Measurements from ENCODE around the gene KRT5.
"Not testable (repeated sequence)": the region's sequence is repeated elsewhere in the genome, so short reads cannot be mapped to it uniquely, and the experiment has no call there.

Gene KRT5

GRCh38 chr12:52496054-52496453 is 24.1 kb downstream of the KRT5 start:
- ATAC-seq (no peak), DNase-seq (no peak)
- peaks cover 53% of the 10 kb centered on the region for H3K27me3 Mint-ChIP-seq

GRCh38 chr12:52495389-52495788 is 24.8 kb downstream of the KRT5 start:
- H3K4me1 Mint-ChIP-seq: peaks cover 5% of the 10 kb centered on the region
- H3K27ac Mint-ChIP-seq: peak overlapping the region in 1 of 2 donors; percentile 35

More at GRCh38 chr12:52496054-52496453, 24.1 kb downstream of the KRT5 start:
- no peak overlapping the region for H3K4me3 Mint-ChIP-seq
- H3K4me1 Mint-ChIP-seq: peaks cover 5% of the 10 kb centered on the region
- peak overlapping the region; percentile 4 to 12 for H3K27ac Mint-ChIP-seq
- H3K9me3 Mint-ChIP-seq: no peaks in the 10 kb centered on the region

GRCh38 chr12:52494518-52494917 is 25.7 kb downstream of the KRT5 start:
- H3K4me3 Mint-ChIP-seq: no peak overlapping the region
- peaks cover 5% of the 10 kb centered on the region for H3K4me1 Mint-ChIP-seq
- ATAC-seq: no peak
- no peak for DNase-seq
- no peaks in the 10 kb centered on the region for H3K9me3 Mint-ChIP-seq
- no peak overlapping the region for H3K27ac Mint-ChIP-seq
- peaks cover 63% of the 10 kb centered on the region for H3K27me3 Mint-ChIP-seq

More at GRCh38 chr12:52495389-52495788, 24.8 kb downstream of the KRT5 start:
- H3K9me3 Mint-ChIP-seq: no peaks in the 10 kb centered on the region
- H3K4me3 Mint-ChIP-seq: no peak overlapping the region
- peaks cover 60% of the 10 kb centered on the region for H3K27me3 Mint-ChIP-seq
- no peak for DNase-seq
- no peak for ATAC-seq

GRCh38 chr12:52494100-52494499 is 26.1 kb downstream of the KRT5 start:
- no peak for DNase-seq

DNA sequence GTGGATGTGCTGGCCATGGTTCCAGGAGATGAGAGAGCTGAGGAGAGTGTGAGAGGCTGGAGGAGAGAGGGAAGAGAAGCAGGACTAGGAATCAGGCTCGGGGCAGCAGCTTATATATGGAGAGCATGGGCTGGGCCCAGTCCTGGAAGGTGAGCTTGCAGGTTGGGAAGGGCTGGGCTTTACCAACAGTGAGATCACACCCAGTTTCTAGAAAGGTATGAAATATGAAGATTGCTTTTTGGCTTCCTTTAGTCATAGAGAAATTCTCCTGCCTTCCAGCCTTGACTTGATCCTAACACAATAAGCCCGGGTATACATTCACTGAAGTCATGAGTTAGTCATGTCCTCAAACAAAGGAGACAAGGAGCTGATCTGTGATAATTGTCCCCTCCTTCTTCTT is 27.0 kb downstream of the KRT5 start, which contains the start of gene KRT6A:
KRT6A (minus strand) TSS at position 86 of the 400 bp plus-strand sequence; CDS start at position 17, 69 bp downstream.
- Mint-ChIP-seq H3K4me1 (peaks cover 5% of the 10 kb centered on the region), H3K27ac (no peak within 1 kb of the TSS), H3K27me3 (peaks cover 70% of the 10 kb centered on the region), H3K9me3 (no peaks in the 10 kb centered on the region), H3K4me3 (no peak within 1 kb of the TSS)
- DNase-seq (no peak), ATAC-seq (no peak)

More at GRCh38 chr12:52494100-52494499, 26.1 kb downstream of the KRT5 start:
- ATAC-seq: no peak
- Mint-ChIP-seq H3K9me3 (no peaks in the 10 kb centered on the region), H3K27me3 (peaks cover 65% of the 10 kb centered on the region), H3K27ac (peak overlapping the region in 1 of 2 donors; percentile 5), H3K4me3 (no peak overlapping the region), H3K4me1 (peaks cover 5% of the 10 kb centered on the region)

DNA sequence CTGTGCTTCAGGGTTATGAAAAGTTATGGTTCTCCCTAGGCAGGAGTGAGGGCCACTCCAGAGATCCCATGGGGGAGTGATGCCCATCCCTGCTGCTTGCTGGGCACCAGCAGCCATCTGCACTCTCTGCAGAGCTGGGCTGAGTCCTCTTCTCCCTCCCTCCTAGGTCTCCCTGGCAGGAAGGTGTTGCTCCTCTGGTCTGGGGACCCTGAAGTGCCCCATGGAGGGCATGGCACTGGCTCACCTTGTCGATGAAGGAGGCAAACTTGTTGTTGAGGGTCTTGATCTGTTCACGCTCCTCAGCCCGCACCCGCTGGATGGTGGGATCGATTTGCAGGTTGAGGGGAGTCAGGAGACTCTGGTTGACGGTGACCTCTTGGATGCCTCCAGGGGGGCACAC is 27.8 kb downstream of the KRT5 start:
- H3K9me3 Mint-ChIP-seq, H3K27ac Mint-ChIP-seq, ATAC-seq, H3K4me1 Mint-ChIP-seq, H3K4me3 Mint-ChIP-seq, DNase-seq: not testable (repeated sequence)
- peaks cover 70% of the 10 kb centered on the region for H3K27me3 Mint-ChIP-seq

- H3K9me3 Mint-ChIP-seq, H3K4me1 Mint-ChIP-seq, H3K4me3 Mint-ChIP-seq, H3K27ac Mint-ChIP-seq, DNase-seq, ATAC-seq: not testable (repeated sequence)
- H3K27me3 Mint-ChIP-seq: peaks cover 77% of the 10 kb centered on the region
Observed at GRCh38 chr12:52491495-52491894, 28.7 kb downstream of the KRT5 start.

DNA sequence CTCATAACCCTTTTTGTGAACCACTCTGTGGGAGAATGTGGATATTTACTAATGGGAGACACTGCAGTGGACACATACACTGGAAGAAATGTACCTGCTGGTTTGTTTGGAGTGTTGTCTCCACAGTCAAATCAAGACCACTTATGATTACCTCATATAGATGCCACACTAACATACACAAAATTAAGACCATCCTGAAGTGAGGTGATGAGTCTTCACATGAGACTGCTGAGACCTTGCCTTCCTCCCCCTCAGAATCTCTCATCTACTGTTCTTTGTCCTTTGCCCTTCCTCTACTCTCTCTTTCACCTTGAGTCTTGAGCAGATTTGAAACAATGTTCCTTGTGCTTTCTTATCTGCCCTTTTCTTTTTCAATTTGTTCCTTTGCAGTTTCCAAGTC is 31.5 kb downstream of the KRT5 start:
- ATAC-seq (no peak), DNase-seq (no peak)
- H3K27me3 Mint-ChIP-seq: peaks cover 78% of the 10 kb centered on the region
- no peaks in the 10 kb centered on the region for H3K4me1 Mint-ChIP-seq
- no peak overlapping the region for H3K27ac Mint-ChIP-seq
- peaks cover 12% of the 10 kb centered on the region in 2 donors for H3K9me3 Mint-ChIP-seq
- no peak overlapping the region for H3K4me3 Mint-ChIP-seq

- H3K4me3 Mint-ChIP-seq, DNase-seq, H3K4me1 Mint-ChIP-seq, ATAC-seq, H3K27ac Mint-ChIP-seq: not testable (repeated sequence)
- peaks cover 81% of the 10 kb centered on the region for H3K27me3 Mint-ChIP-seq
- peaks cover 12% of the 10 kb centered on the region in 2 donors for H3K9me3 Mint-ChIP-seq
Observed at GRCh38 chr12:52487744-52488443, 32.3 kb downstream of the KRT5 start.

GRCh38 chr12:52487211-52487610 is 33.0 kb downstream of the KRT5 start:
- DNase-seq: no peak
- Mint-ChIP-seq H3K27me3 (peaks cover 75% of the 10 kb centered on the region), H3K4me3 (no peak overlapping the region), H3K4me1 (no peaks in the 10 kb centered on the region), H3K9me3 (peaks cover 12% of the 10 kb centered on the region in 2 donors), H3K27ac (peak overlapping the region in 1 of 2 donors; percentile 43)
- ATAC-seq: no peak

DNA sequence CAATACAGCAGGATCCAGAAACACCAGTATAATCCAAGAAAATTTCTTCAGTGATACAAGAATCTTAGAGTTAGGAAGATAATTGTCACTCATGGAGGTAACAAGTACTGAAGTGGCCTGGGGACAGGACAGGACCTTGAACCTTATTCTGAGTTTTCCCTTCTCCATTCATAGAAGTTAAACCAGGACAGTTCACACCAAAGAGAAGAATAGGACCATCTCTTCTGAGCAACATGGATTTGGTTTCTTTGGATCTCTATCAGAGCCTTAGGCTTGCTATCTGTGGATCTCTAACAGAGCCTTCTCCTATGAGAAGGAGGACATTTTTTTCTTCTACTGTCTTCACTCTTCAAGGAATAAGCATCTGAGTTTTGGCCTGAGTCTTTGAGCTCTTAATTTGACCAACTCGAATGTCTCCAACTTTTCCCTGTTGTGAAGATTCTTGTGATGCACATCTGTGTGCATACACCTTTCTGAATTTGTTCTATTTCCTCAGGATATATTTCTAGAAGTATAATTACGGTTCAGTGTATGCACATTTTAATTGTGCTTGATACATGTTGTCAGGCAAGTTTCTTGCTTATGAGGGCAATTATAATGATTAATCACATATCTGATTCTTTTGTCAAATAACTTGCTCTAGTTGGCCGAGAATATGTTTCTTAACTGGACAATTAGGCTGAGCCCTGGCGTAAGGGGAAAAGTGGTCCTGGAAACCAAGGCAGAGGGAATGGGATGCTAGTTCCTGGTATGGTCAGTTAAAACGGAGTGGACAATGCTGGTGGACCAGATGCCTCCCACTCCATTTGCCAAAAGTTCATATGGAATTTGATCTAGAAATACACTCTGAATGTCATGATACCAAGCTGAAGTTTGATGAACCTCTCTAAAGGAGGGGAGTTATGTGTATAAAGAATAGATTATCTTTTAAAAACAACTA is 33.8 kb downstream of the KRT5 start:
- Mint-ChIP-seq H3K27me3 (peaks cover 67% of the 10 kb centered on the region), H3K4me1 (no peaks in the 10 kb centered on the region), H3K4me3 (no peak overlapping the region), H3K27ac (no peak overlapping the region), H3K9me3 (peaks cover 12% of the 10 kb centered on the region in 2 donors)
- DNase-seq (no peak), ATAC-seq (no peak)

- no peaks in the 10 kb centered on the region for H3K4me1 Mint-ChIP-seq
- no peak overlapping the region for H3K4me3 Mint-ChIP-seq
- H3K27ac Mint-ChIP-seq: no peak overlapping the region
- peaks cover 8 to 22% of the 10 kb centered on the region in 2 donors for H3K9me3 Mint-ChIP-seq
- DNase-seq (no peak), ATAC-seq (no peak)
- peaks cover 32% of the 10 kb centered on the region for H3K27me3 Mint-ChIP-seq
Observed at GRCh38 chr12:52480073-52480472, 40.1 kb downstream of the KRT5 start.

DNA sequence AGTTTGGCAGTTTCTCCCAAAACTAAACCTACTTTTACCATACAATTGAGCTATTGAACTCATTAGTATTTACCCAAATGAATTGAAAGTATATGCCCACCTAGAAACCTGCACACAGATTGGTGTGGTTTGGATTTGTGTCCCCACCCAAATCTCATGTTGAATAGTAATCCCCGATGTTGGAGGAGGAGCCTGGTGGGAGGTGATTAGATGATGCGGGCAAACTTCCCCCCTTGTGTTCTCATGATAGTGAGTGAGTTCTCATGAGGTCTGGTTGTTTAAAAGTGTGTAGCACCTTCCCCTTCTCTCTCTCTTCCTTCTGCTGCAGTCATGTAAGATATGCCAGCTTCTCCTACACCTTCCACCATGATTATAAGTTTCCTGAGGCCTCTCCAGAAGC is 42.5 kb downstream of the KRT5 start:
- Mint-ChIP-seq H3K27me3 (peaks cover 11% of the 10 kb centered on the region), H3K4me1 (no peaks in the 10 kb centered on the region), H3K9me3 (peaks cover 0 to 14% of the 10 kb centered on the region in 2 donors), H3K4me3 (no peak overlapping the region), H3K27ac (no peak overlapping the region)
- ATAC-seq (no peak), DNase-seq (no peak)

GRCh38 chr12:52474212-52474611 is 46.0 kb downstream of the KRT5 start:
- ATAC-seq (no peak), DNase-seq (no peak)
- Mint-ChIP-seq H3K27me3 (peaks cover 1% of the 10 kb centered on the region), H3K27ac (no peak overlapping the region), H3K9me3 (peaks cover 0 to 7% of the 10 kb centered on the region in 2 donors), H3K4me3 (no peak overlapping the region), H3K4me1 (no peaks in the 10 kb centered on the region)

GRCh38 chr12:52473768-52474167 is 46.4 kb downstream of the KRT5 start, which contains the start of gene KRT6C:
Gene KRT6C, minus strand, starts transcription at chr12:52473805. Its CDS starts 68 bp downstream, at chr12:52473737.
- ATAC-seq: no peak
- no peaks in the 10 kb centered on the region for H3K4me1 Mint-ChIP-seq

More at GRCh38 chr12:52473768-52474167, 46.4 kb downstream of the KRT5 start, which contains the start of gene KRT6C:
- no peaks in the 10 kb centered on the region for H3K27me3 Mint-ChIP-seq
- peaks cover 0 to 4% of the 10 kb centered on the region in 2 donors for H3K9me3 Mint-ChIP-seq
- no peak for DNase-seq
- no peak within 1 kb of the TSS for H3K4me3 Mint-ChIP-seq
- no peak within 1 kb of the TSS for H3K27ac Mint-ChIP-seq

All from stimulated activated naive CD8-positive, alpha-beta T cell treated with anti-CD3 and anti-CD28 coated beads, Interleukin-15, amount 100 ng/mL, for 72 hours (primary cell).